ENCODE results near the gene TECTA.

DNA sequence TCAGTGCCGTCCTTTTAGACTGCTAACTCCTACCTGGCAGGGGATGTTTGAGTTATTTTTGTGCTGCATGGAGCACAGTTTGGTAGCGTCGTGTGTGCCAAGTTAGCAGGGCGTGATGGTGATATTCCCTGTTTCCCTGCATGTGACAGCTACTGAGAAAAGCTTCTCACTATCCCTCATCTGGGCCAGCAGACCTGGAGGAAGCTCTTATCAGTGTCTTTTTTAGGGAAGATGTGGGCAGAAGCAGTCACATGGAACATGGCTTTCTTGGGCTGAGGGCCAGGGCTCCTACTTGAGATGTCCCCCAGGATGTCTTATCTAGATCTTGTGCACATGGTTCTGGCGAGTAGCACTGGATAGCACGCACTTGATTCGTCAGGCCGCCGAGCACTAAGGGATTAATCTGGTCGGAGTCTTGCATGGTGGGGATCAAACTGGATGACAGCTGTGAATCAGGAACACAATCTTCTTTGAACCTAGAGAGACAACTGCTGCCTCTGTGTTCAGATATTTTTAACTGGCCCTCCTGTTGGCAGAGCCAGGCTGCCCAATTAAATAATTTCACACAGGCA lies 33.8 kb downstream of the TECTA start:
- TF ChIP-seq, protein P1, sequence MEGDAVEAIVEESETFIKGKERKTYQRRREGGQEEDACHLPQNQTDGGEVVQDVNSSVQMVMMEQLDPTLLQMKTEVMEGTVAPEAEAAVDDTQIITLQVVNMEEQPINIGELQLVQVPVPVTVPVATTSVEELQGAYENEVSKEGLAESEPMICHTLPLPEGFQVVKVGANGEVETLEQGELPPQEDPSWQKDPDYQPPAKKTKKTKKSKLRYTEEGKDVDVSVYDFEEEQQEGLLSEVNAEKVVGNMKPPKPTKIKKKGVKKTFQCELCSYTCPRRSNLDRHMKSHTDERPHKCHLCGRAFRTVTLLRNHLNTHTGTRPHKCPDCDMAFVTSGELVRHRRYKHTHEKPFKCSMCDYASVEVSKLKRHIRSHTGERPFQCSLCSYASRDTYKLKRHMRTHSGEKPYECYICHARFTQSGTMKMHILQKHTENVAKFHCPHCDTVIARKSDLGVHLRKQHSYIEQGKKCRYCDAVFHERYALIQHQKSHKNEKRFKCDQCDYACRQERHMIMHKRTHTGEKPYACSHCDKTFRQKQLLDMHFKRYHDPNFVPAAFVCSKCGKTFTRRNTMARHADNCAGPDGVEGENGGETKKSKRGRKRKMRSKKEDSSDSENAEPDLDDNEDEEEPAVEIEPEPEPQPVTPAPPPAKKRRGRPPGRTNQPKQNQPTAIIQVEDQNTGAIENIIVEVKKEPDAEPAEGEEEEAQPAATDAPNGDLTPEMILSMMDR (IDR thresholded peaks at IDR 0.05), result no peak
- TF ChIP-seq POLR2A (IDR thresholded peaks at IDR 0.05), result no peak
